KG1 (cell line): ENCODE measurements around the gene CACNB2.
A peak's percentile ranks its signal among the peaks of the same experiment; 100 is the strongest.

ENCODE experiments used
- DNase-seq: peaks from one replicate; lab custom pipeline; 2025; lab: John Stamatoyannopoulos, UW

The CACNB2 gene

DNA sequence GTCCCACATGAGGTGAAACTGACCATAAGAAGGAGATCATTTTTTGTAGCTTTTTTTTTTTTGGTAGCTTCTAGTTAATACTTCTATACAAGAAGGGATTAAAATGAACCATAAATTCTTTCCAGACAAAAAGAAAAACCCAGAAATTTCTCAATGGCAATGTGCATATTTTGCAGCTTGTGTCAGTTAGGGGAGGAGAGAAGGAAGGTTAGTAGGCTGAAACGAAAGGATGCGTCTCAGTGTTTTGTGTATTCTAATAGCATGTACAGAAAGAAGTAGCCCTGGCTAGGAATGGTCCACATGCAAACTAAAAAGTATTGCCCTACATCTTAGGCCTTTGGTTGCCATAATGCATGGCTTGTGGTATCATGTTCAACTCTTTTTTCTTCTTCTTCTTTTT is 90.6 kb downstream of the CACNB2 start:
- DNase-seq, result no peak

DNA sequence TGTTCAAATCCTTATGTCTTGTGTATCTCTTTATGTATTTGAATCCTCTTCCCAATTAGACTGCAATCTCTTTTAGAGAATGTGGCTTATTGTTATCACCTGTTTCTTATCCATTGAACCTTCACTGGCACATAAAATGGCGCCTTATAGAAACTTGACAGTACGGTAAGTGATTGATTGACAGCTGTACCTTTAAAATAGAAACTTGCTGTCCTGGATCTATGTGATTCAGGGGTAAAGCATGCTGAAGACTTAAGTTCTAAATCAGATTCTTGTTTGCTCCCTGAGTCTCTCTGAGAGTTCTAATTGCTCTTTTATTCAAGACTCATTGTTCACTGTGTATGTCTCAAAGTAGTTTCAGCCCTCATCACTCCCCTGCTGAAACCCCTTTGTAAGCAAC is 91.3 kb downstream of the CACNB2 start:
- DNase-seq, result no peak

DNA sequence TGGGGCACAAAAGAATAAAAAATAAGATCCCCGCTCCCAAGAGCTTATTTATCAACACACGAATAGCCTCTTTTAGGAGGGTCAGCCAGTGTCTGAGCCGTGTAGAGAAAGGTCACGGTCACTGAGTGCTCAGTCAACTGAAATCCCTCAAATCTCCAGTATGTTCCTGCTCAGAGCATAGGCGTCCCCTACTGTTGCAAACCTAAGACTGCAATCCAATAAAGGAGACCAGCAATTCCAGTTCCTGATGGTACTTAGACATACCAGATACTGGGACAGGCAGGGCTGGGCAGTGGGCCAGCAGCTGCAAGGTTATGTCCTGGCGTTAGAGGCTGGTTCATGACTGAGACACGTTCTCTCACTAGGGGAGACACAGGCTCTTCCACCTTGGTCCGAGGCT is 93.6 kb downstream of the CACNB2 start:
- DNase-seq, result no peak

DNA sequence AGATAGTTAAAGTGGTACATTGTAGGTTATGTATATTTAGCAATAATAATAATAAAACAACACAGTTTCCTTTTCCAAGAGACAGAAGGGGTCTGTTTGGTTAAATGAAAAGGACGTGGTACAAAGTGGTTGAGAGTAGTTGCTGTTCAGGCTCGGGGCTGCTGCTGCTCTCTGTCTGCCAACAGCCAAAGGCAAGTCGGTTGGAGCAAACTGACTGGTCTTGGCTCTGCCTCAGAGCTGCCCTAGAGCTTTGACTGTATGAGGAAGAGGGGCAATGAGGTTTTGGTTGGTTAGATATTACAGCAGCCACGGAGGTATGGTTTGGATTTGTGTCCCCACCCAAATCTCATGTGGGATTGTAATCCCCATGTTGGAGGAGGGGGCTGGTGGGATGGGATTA is 95.3 kb downstream of the CACNB2 start:
- no peak for DNase-seq

DNA sequence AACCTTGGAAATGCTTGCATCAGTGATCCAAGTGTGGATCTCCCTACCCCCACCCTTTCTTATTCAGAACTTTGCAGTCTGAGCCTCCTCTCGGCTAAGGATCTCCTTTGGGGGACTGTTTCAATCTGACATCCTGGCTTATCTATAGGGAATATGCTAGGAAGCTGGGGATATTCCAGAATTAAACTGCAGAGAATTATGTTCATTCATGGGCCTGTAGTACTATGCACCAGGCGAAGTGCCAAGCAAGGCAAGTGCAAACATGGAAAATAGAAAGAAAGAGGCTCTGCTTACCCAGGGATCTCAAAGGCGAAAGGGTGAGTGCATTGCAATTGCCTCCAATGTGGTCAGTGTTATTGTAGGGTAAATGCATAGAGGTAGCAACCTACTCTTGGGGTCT is 96.5 kb downstream of the CACNB2 start:
- DNase-seq, result no peak

DNA sequence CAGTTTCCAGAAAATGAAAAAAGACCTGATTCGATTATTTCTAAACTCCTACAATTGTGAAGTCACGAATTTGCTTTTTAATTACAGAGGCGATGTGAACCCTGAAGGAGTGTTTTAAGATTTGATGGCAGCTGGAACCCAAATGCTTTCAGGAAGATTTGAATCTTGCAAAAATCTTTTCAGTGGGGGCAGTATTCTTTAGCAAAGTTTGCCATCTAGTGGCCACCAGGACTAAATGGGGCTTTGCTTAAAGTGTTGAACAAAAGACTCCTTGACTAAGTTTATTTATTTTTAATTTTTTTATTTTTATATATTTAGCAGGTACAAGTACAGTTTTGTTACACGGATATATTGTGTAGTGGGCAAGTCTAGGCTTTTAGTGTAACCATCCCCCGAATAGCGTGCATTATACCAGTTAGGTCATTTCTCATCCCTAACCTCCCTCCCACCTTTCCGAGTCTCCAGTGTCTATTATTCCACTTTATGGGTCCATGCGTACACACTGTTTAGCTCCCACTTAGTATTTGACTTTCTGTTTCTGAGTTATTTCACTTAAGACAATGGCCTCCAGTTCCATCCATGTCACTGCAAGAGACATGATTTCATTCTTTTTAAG is 98.8 kb downstream of the CACNB2 start:
- peak; percentile 7 for DNase-seq

DNA sequence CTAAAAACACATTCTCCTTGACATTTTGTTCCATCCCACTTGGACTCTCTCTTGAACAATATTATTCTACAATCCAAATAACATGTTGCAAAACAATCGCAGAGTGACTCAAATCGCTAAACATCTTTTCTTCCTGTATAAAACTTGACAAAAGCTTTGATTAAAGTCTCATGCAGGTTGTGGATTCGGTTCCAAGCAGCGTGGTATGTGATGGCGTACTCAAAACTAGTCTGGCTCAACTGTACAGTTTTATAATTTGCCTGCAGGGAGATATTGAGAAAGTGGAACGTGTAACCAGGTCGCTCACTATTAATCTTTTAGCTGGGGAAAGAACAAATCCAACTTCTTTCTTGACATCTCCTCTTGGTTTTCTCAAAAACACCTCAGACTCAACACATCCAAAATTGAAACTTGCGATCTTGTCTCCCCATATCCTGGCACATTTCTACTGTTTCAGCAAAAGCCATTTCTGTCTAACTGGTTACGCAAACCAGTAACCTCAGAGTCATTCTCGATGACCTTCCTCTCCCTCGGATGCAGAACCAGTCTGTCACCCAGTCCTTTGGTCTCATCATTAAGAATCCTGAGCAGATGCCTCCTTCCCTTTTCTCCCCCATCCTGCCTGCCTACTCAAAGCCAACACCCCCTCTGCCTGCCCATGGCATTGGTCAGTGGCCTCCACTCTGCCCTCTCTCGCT is 100.1 kb downstream of the CACNB2 start:
- DNase-seq, result no peak

DNA sequence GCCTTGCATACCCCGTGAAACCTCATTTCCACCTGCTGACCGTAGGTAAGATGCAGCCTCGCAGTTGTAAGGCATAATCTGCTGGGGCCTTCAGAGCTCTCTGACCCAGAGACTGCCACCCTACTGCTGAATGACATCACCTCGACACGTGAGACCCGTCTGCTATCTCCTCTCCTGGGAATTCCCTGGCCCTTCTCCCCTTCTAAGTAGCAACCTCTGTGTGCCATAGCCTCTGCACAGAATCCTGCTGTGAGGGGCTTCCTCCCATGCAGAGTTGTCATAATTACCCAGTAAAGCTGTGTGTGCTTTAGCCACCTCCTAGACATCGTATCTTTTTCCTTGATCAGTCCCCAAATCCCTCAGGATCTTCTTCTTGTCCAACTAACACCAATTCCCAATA is 106.7 kb downstream of the CACNB2 start:
- no peak for DNase-seq

DNA sequence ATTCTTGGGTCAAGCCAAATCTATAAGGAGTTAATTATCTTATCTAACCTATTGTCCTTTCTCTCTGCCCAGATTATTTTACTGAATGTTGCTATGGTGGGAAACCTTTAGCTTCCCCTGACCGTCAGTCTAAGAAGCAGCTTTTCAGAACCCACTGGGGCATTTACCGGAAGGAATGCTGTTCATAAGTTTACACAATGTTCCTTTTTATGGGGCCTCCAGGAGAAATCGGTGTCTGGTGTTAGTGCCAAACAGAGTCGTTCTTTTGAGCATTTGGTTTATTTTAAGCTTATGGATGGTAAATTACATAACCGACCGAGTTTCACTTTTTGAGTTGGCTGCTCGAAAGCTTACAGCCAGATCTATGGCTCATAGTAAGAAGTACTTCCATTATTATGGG is 111.9 kb downstream of the CACNB2 start:
- no peak for DNase-seq

DNA sequence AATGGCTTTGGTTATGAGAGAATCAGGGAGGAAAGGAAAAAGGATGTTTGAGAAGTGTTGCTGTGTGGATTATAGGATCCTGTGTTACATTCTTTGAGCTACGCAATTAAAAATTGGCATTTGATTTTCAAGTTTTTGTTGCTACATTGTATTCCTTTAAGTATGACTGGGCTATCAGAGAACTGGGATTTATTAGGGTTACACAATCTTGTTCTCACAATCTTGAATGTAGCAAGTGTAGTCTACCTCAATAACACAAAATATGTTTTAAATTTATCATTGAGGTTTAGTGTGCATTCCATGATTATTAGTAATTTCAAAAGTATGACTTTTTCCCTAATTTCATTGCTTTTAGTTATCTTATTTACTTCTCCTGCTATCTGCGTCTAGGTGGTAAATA is 113.9 kb downstream of the CACNB2 start:
- DNase-seq, result no peak

DNA sequence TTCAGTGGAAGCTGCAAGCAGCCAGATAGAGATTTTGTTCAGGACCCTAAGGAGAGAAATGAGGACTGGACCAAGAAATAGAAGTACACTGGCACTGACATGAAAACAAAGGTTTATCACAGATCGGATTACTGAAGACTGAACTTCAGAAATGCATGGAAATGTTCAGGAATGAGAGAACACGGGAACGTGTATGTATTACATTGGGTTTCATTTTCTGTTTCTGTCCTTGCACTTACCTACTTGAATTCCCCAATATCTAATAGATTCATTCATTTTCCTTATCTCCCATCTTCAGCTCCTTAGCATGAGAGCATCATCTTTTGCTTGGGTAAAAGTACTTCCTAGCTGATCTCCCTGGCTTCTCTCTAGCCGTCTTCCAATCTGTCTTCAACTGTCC is 114.5 kb downstream of the CACNB2 start:
- no peak for DNase-seq

DNA sequence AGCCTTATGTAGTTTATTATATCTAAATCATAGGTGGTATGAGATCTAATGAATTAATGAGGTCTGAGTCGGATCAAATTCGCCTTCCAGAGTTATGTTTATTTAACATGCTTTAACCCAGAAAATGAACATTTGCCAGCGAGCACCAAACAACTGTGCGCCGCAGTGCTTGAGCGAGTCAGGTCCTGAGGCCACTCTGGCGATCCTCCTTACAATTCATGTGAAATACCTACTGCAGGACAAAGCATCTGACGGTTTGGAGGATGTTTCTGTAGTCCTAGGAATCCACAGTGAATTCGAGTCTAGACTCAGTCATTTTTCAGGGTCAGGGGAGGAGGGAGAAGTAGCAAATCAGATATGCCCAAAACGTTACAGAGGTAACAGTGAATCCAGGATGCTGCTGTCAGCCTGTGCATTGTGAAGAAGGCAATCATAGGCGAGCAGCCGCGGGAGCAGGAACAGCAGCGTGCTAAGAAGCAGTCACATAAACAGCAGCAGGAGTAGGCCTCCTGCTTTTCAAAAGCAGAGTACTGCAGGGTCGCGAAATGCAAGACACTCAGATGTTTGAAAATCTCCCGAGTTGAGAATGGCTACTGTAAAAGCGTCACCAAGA is 120.2 kb downstream of the CACNB2 start:
- DNase-seq, result no peak

DNA sequence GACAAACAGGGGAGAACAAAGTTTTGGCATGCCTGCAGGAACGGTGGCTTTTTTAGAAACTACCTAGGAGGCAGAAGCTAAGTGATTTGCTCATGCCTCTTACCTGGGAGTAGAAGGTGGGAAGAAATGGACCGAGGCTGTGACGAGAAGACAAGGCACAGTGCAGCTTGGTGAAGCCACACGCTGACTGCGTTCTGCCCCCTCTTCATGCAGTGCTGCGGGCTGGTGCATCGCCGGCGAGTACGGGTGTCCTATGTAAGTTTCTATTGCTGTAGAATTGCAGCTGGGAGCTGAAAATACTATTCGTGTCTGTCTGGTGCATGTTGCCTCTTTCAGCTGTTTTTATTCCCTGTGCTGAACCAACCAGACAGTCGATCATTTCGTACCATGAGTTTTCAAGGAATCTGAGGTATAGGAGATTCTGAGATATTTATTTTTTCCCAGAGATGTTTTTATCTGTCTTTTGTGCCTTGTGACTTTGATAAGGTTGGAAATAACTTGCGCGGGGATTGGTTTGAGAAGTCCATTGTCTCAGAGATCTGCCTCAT is 120.9 kb downstream of the CACNB2 start:
- DNase-seq, result no peak

DNA sequence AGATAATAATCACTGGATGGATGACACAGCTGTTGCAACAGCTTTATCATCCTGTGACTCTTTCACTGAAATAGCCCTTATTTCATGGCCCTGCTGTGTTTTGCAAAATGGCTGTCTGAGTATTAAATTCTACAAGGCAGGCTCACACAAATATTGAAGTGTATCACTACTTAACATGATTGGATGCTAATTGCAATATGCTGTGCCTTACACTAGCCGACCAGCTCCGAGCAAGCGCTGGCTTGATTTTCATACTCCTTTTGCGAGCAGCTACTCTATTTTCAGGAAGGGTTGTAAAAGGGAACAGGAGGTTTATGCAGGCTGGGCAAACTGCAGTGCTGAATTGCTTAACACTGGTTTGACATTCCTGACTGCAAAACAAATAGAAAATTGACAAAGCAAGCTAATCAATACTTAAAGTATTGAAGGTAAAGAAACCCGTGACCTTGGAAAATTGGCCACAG is 121.6 kb downstream of the CACNB2 start:
- no peak for DNase-seq

DNA sequence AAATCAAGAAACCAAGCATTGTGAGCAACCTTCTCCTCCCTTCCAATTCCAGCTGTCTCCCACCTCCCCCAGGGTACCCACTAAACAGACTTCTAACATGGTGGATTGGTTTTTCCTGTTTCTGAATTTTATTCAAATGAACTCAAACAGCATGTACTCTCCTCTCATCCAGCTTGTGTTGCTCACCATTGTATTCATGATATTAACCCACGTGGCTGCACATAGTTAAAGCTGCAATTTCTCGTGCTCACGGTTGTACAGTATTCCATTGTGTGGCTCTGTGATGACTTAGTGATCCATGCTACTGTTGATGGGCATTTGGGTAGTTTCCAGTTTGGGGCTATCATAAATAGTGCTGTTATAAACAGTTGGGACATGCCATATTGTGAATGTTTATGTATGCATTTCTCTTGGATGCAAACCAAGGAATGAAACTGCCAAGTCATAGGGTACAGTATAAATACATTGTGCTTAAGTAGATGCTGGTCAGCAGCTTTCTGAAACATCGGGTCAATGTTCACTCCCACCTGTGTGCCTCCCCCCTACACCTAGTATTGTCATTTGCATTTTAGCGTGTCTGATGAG is 124.3 kb downstream of the CACNB2 start:
- no peak for DNase-seq

DNA sequence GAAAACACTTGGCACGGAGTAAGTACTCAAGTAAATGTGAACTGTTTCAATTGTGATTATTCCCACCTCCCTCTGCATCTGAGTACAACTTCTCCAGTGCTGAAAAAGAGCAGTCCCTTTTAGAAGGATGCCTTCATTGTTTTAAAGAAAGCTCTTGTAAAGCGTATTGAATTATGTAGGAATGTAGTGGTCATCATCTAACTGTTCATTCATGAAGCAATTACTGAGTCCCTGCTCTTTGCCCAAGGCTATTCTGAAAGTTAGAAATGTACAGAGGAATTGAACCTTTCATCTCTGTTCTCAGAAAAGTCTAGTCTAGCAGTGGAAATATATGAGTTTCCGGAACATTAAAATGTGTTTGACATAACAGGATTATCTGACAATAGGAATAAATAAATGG is 127.8 kb downstream of the CACNB2 start:
- no peak for DNase-seq

DNA sequence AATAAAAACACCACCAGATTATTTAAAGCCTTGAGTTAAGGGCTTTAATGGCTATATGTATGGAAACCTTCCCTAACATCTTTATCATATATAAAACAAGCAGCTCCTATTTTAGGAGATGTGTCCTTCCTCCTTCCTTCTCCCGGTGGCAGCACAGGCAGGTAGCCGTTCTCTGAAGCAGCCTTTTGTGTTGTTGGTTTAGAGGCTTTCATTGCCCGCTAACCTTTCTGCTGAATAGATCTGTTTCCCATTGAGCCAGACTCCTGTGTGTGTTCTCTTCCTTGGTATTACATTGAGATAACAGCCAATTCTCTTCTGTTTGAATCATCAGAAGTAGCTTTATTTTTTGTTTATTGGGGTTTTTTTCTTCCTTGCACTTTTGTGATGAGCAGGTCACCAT is 131.3 kb downstream of the CACNB2 start:
- DNase-seq, result no peak

DNA sequence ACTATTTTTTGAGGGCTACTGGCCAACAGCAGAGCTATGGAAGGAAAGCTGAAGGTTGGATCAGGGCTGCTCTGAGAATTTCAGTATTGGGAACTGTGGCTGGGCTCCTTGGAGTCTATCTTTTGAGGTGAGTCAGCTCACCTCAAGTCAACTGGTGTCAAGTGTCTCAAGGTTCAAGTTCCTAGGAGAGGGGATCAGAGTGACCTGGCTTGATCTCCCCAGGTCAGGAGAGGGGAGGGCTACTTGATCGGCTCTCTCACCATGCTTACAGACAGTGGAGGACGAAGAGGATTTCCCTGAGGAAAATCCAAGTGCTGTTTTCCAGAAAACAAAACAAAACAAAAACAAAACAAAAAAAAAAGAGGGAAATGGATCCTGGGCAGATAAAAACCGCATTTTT is 132.8 kb downstream of the CACNB2 start:
- no peak for DNase-seq

DNA sequence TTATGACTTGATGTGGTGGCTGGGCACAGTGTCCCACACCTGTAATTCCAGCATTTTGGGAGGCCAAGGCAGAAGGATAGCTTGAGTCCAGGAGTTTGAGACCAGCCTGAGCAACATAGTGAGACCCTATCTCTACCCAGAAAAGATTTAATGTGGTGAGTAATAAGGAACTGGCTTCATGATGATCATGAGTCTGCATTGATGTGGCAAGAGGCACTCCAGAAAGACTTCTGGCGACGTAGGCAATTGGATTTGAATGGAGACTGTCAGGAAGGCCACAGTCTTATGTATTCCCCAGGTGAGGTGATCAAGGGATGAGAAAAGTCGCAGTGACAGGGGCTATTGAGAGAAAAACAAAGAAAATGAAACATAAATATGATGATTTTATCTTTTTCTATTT is 138.0 kb downstream of the CACNB2 start:
- DNase-seq, result no peak

DNA sequence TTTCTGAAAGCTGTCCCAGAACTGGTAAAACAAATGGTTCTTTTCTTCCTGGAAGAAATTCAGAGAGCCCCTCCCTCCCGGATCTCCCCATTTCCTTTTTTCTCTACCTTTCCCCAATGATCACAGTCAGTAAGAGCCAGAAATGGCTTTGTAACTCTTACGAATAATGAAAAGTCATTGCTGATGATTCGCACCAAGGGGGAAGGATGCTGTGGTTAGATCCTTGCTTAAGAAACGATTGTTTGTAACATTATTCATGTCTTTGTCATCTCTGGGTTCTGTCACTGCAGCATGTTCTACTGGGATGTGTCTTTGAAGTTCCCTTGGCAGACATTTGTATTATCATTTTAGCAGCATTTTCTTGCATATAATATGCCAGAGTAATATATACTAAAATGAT is 138.9 kb downstream of the CACNB2 start:
- no peak for DNase-seq

DNA sequence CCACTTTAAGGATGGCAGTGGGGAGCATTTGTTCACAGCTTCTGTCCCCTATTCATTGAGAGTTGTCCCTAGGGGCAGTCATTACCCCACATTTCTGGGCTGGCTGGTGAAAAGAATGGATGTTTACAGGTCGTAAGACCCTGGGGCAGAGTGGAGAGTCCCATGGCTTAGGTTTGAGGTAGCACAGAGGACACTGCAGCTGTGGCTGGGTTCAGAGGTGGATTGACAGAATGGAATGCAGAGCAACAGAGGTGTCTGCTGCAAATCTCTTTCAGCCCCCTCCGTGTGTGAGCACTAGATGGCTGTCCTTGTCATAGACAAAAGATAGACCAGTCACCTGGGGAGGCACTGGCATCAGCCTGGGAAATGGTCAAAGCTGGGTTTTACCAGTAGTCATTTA is 141.9 kb downstream of the CACNB2 start:
- DNase-seq, result no peak

DNA sequence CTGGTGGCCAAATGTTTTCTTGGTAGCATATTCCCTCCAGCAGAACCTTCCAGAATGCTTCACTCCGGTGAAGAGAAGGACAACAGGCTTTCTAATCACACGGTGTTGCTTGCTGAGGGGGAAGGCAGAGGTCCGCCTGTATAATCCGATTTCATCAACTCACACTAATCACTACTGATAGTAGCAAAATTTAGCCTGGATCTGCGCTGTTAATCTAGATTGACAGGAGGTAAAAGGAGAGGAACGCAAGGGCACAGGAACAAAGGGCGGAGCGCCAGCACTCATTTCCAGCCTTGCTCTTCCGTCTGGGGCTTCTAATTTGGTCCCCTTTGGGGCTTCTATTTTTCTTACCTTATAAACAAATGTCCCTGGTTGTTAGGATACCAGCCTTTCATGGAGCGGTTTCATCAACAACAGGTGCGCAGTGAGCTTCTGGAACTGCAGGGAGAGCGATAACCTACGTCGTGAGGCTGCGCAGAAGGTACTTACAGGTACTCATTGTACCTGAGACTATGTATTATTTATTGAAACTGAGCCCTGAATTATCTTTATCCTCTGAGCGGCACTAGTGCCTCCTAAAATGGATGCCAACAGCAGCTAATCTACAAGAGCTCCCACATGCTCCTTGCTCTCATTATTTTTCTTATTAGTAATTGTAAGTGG is 150.6 kb downstream of the CACNB2 start:
- DNase-seq, result no peak
